NCI-H146 treated with DMSO at 0.1 percent for 48 hours (cell line): ENCODE data around the gene TSNAXIP1.
"Not testable (repeated sequence)": the region's sequence is repeated elsewhere in the genome, so short reads cannot be mapped to it uniquely, and the experiment has no call there.

ENCODE experiments used
- DNase-seq: peaks from one replicate; lab custom pipeline; 2025; ENCODE audit not compliant: unreplicated experiment; lab: John Stamatoyannopoulos, UW

Gene TSNAXIP1

DNA sequence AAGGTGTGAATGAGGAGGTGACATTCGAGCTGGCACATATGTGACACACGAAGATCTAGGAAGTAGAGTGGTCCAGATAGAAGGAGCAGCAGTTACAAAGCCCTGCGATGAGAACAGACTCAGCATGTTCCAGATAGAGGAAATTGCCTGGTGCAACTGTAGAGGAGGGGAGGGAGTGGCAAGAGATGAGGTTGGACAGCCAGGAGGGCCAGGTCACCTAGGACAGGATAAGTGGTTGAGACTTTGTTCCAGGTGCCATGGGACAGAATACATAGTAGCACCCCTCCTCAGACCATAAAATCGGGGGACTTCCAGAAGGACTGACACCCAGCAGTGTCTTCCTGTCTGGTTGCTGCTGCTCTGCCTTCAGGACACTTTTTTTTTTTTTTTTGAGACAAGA, 51.8 kb downstream of the TSNAXIP1 start:
- DNase-seq = no peak

DNA sequence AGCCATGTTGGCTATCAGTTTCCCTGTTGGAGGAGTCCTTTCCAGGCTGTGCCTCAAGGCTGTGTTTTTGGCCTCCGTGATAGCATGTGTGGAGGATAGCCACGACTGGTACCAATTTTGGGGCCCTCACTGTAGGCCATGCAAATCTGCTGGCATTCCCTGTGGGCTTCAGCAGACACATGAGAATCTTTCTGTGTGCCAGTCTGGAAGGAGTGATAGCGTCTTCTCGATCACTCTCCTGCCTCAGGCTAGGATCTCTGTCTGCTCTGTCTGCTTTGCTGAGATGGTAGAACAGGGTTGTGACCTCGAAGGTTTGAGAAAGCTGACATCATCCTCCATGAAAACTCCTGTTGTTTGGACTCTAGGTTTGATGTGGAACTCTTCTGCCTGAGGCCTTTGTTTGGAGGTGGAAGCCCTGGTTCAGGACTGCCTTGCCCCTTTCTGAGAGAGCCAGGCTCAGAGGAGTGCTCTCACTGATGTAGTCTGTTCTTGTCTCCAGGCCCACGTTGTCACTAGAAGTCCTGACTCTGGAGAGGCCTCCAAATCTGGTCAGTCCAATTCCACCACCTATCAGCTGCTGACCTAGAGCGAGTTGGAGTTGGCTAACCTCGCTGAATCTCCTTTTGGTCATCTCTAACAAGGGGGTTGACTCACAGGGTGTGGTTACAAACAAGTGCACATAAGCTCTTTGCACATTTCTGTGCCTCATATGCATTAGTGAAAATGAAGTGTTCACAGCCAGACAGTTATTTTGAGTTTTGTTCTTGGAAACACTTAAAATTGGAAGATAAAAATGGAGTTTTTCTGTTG, 54.1 kb downstream of the TSNAXIP1 start:
- DNase-seq = no peak

GRCh38 chr16:67861877-67862276, 55.2 kb downstream of the TSNAXIP1 start:
- no peak for DNase-seq

DNA sequence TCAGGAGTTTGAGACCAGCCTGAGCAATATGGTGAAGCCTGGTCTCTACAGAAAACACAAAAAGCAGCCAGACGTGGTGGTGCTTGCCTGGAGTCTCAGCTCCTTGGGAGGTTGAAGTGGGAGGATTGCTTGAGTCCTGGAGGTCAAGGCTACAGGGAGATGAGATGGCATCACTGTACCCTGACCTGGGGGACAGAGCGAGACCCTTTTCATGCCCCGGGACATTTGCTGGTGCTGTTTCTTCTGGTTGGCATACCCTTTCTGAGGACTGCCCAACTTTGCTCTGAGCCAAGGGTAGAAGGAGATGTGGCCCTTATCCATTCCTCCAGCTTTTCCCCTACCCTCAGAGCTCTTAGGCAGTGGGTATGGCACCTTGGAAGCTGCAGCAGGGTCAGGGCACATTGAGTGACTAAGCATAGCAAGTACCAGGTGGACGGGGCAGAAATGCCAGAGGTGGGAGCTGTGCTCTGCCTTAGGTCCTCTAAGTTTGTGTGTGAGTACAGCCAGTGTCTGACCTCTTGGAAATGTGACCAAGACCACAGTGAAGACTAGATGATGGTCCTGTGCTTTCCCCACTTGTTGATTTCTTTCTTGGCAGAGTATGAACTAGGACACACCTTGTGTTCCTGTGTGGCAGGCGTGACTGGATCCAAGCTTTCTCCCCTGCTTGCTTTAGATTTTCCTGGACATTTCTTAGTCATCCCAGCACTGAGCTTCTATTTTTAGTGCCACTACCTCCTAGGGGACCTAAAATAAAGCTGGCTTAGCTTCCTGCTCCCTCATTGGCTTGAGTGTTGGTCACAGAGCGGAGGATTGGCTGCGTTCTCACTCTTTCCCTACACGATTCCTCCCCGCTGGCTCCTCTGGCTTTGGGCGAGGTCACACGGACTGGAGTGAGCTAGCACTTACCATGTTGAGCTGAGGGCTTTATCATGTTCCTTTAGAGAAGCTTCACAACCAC, 56.2 kb downstream of the TSNAXIP1 start:
- DNase-seq = no peak

GRCh38 chr16:67864044-67864443, 57.4 kb downstream of the TSNAXIP1 start:
- DNase-seq = not testable (repeated sequence)

GRCh38 chr16:67864594-67864993, 57.9 kb downstream of the TSNAXIP1 start:
- no peak for DNase-seq

DNA sequence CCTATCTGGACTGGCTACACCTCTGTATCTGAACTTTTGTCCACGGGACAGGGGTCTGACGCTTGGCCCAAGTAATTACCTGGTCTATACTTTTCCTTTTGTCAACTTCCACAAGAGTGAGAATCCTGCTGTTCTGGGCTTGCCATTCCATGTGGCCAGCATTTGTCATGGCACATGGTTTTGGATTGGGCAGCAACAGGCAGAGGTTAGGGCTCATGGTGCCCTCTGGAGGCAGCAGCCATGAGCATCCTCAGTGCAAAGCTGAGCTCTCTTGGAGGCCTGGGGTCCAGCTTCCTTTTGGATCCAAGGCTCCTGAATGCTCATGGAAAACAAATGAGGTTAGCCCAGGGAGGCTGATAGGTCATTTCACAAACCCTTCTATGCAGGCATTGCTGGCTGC, 58.6 kb downstream of the TSNAXIP1 start:
- no peak for DNase-seq

DNA sequence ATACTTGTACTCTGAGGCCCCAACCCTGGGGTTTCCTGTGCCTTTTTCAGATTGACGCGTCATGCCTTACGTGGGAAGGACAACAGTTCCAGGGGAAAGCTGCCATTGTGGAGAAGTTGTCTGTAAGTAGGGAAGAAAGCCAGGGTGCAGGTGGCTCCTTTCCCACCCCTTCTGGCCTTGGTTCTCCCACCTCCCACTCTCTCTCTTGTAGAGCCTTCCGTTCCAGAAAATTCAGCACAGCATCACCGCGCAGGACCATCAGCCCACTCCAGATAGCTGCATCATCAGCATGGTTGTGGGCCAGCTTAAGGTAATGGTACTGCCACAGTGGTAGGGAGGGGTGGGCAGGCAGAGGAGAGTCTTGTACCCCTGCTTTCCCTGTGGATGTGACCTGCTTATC, 61.6 kb downstream of the TSNAXIP1 start:
- no peak for DNase-seq

DNA sequence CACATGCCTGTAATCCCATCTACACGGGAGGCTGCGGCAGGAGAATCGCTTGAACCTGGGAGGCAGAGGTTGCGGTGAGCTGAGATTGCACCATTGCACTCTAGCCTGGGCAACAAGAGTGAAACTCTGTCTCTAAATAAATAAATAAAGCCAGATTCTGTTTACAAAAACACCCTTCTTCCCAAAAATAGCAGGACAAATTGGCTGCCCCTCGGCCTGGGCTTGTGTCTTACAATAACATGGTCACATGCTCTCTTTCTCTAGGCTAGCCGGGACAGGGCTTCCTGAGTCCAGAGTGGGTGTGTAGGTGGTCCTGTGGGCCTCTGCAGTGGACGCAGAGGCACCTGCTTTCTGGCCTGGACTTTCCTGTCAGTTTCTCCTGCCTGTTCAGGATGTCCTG, 63.0 kb downstream of the TSNAXIP1 start:
- DNase-seq = no peak

- no peak for DNase-seq
Measured at GRCh38 chr16:67871256-67871655, 64.6 kb downstream of the TSNAXIP1 start.

- no peak for DNase-seq
Measured at GRCh38 chr16:67872131-67872630, 65.5 kb downstream of the TSNAXIP1 start.

DNA sequence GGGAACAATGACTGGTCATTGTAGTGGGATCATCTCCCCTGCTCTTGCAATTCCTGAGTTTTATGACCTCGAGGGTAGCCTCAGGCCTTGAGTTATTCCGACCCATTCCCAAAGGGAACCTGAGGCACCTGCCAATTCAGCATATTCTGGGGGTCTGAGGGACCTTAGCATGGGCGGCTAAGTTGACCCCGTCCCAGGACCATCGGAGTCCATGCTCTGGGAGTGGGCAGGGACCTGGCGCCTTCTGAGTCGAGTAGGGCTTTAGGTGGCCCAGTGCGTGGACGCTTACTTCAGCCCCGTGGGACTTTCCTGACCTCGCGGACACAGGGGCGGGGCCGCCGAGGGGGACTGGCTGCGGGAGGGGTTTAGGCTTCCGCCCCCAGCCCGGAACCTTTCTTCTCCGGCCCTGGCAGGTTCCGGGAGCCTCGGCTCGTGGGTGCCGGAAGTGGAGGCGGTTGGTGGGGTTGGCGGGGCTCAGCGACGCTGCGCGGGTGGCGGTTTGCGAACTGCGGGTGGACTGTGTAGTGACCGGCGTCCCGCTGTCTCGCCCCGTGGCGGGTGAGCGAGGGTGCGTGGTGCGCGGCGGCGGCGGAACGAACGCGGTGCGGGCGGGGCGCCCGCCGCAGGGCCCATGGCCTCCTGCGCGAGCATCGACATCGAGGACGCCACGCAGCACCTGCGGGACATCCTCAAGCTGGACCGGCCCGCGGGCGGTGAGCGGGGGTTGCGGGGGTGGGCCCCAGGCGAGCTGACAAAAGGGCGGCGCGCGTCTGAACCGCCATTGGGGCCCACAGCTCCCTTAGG, 66.1 kb downstream of the TSNAXIP1 start, which contains the start of gene EDC4:
EDC4 (plus strand) TSS at position 422 of the 804 bp plus-strand sequence; CDS start at position 632, 210 bp downstream.
- DNase-seq = no peak

DNA sequence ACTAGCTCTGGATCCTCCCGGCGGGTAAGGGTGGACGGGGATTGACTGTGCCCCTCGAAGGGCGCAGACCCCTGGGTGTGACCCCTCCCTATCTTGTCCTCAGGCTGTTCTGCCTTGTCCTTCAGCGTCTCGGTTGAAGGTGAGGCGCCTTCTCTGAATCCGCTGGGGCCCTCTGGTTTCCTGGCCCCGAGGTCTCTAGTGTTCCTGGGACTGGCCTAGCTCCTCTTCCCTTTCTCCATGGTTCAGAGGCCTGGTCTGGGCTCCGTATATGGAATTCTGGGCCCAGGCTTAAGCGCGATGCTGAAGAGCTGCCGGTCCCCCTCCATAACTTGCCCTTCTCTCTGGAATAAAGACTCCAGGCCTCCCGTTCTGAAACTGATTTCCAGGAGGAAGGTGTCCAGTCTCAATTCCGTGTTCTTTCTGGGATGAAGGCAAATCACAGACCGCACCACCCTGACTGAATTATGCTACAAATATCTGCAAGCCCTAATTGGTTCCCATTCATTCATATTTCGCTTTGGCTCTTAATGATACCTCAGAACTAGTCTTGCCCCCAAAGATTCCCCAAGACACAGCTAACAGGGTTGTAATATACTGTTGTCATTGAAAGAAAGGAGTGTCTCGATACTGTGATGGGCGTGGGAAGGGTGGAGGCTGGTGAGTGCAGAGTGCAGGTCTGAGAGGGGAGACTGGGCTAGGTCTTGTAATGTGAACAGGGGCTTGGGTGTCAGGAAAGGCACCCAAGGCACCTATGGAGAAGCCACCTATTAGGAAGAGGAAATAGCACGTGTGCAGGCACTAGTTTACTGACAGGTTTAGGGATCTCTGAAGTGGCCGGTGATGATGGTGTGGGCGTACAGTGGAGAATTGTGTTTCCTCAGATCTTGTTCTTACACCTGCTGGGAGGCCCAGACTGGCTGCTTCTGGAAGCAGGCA, 67.0 kb downstream of the TSNAXIP1 start:
- no peak for DNase-seq

DNA sequence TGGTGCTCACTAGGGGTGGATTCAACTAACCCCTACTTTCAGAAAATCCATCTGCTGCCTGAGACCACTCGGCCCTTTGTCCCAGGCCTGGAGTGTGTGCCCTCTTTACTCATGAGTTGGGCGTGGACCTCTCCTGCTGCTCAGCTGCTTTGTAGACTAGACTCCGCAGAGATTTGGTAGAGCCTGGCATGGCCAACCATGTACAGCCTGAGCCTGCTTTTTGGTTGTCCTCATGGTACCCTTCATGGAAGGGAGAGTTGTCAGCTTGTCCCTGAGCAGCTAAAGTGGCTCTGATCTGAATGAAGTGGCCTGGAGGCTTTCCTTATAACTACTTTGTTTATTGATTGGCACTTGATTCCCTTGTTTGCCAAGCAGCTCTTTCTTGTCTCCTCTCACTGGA, 67.7 kb downstream of the TSNAXIP1 start:
- no peak for DNase-seq

DNA sequence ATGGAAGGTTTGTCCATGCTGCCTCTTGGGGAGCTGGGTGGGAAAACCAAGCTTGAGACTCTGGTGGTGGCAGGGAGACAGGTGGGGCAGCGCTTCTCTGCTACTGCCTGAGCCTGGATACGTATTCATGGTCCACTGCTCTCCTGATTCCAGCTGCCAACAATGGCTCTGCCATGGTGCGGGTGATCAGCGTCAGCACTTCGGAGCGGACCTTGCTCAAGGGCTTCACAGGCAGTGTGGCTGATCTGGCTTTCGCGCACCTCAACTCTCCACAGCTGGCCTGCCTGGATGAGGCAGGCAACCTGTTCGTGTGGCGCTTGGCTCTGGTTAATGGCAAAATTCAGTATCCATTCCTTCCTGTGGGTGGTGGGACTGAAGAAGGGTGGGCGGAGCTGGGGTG, 70.4 kb downstream of the TSNAXIP1 start:
- DNase-seq = no peak
